Chondrocyte (in vitro differentiated cells): ENCODE results near the gene HRH2. TPM values are rescaled to one million over a fixed set of nuclear protein-coding genes. Genes with fewer than 3 reads are reported as not detected.

Experiments used
- DNase-seq: peaks from one replicate; pipeline ENCODE4 v3.0.0; 2021; ENCODE audit warnings: mixed read lengths, low spot score
- H3K27ac Mint-ChIP-seq: one replicate; pipeline ENCODE4 v1.8.0; 2021; ENCODE audit warnings: mild to moderate bottlenecking, moderate library complexity, mixed read lengths; ENCODE audit not compliant: unreplicated experiment
- H3K27me3 Mint-ChIP-seq: 2 replicates; pipeline ENCODE4 v1.8.0; 2021; ENCODE audit warnings: low read depth, mixed read lengths
- H3K36me3 Mint-ChIP-seq: 2 replicates; pipeline ENCODE4 v1.8.0; 2021; ENCODE audit warnings: low read depth, mixed read lengths
- H3K4me1 Mint-ChIP-seq: 2 replicates; pipeline ENCODE4 v1.8.0; 2021; ENCODE audit warnings: low read depth, mild to moderate bottlenecking, mixed read lengths
- H3K4me3 Mint-ChIP-seq: one replicate; pipeline ENCODE4 v1.8.0; 2021; ENCODE audit warnings: mild to moderate bottlenecking, moderate library complexity, mixed read lengths; ENCODE audit not compliant: unreplicated experiment
- H3K9me3 Mint-ChIP-seq: 2 replicates; pipeline ENCODE4 v1.8.0; 2021; ENCODE audit warnings: low read depth, mixed read lengths
- total RNA-seq: library from RNA; stranded (reverse); gene quantifications from 3 replicates; pipeline ENCODE4 v1.2.1, GENCODE V29; 2021
- TF ChIP-seq, protein P1 (sequence below): fragments of 200-600 bp; sonication (generic); IDR thresholded peaks from 2 replicates; pipeline ENCODE4 v1.5.0; 2021; ENCODE audit warnings: antibody characterized with exemption, mild to moderate bottlenecking, moderate library complexity

The HRH2 gene
- total RNA-seq, 1 donor from 2014 or later = 0.30 TPM

DNA sequence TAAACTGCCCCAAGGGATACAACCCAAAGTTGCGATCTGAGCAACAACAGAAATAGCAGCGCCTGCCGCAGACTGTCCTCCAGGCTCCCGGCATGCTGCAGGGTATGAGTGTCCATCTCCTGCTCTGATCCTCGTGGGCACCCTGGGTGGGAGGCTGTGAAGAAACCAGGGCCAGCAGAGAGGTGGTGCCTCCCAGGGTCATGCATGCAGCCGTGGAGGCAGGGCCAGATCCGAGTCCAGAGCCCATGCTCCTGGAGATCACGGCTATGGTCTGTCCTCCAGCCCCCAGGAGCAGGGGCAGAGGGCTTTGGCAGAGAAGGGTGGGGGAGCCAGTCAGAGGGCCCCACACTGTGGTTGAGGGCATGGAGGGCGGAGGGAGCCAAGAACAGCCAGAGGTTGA lies 29.0 kb downstream of the HRH2 start:
- peak; percentile 72 for DNase-seq
- TF ChIP-seq, protein P1, sequence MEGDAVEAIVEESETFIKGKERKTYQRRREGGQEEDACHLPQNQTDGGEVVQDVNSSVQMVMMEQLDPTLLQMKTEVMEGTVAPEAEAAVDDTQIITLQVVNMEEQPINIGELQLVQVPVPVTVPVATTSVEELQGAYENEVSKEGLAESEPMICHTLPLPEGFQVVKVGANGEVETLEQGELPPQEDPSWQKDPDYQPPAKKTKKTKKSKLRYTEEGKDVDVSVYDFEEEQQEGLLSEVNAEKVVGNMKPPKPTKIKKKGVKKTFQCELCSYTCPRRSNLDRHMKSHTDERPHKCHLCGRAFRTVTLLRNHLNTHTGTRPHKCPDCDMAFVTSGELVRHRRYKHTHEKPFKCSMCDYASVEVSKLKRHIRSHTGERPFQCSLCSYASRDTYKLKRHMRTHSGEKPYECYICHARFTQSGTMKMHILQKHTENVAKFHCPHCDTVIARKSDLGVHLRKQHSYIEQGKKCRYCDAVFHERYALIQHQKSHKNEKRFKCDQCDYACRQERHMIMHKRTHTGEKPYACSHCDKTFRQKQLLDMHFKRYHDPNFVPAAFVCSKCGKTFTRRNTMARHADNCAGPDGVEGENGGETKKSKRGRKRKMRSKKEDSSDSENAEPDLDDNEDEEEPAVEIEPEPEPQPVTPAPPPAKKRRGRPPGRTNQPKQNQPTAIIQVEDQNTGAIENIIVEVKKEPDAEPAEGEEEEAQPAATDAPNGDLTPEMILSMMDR = no peak
- Mint-ChIP-seq H3K27me3 (peaks cover 12% of the 10 kb centered on the region), H3K9me3 (peaks cover 4% of the 10 kb centered on the region), H3K4me1 (no peaks in the 10 kb centered on the region), H3K27ac (no peak overlapping the region), H3K36me3 (no peaks in the 10 kb centered on the region), H3K4me3 (no peak overlapping the region)

DNA sequence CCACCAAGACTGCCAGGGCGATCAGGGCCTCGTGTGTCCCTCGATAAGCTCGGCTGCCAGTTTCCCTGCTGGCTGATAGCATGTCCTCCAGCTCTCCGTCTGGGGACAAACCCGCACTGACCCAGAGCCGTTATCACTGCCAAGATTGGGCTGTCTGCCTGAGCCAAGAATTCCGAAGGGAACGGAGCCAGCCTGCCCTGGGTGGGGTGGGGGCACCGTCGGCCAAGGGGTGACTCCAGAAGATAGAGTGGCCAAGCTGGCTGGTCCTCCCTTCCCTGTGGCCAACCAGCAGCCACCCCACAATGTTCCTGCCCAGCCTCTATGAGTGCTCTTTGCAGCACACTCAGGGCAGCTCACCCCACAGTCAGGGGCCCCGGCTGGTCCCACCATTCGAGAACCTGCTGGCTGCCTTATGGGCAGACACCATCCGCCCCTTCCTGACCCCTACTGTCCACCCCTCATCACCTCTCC lies 29.4 kb downstream of the HRH2 start:
- H3K27me3 Mint-ChIP-seq = peaks cover 12% of the 10 kb centered on the region
- H3K9me3 Mint-ChIP-seq = peaks cover 4% of the 10 kb centered on the region
- no peaks in the 10 kb centered on the region for H3K4me1 Mint-ChIP-seq
- no peak overlapping the region for H3K4me3 Mint-ChIP-seq
- H3K36me3 Mint-ChIP-seq = no peaks in the 10 kb centered on the region
- H3K27ac Mint-ChIP-seq = no peak overlapping the region
- TF ChIP-seq, protein P1 = no peak
- peak; percentile 72 for DNase-seq

DNA sequence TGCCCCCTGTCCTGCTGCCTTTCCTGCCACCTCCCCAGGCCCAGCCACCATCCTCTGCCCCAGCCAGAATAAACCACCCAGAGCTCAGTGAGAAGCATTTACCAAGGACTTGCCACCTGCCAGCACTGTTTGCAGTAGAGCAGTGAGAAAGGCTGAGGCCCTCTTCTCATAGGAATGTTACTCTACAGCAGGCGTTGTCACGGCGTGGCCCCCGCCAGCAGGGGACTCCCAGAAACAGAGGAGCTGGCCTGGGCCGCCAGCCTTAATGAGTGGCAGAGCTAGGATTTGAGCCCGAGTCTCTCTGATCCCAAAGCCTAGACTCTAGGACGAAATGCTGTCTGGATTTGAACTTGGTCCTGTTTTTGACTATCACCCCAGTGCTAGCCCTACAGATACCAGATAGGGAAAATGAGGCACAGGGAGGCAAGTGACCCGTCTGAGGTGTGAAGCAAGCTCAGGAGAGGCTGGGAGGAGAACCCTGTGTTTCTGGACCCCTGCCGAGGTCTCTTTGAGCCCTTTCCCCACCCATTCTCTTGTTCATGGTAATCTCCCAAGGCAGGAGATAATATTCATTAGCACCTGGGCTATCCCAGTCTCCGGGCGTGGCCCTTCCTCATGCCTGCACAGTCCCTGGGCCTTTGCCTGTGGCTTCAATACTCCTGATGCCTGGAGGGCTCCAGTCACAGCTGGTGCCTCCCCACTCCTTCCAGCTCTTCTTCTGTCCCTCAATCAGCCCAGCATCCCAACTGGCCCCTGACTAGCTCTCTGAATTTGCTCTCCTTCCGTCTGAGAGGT lies 30.7 kb downstream of the HRH2 start:
- Mint-ChIP-seq H3K4me3 (no peak overlapping the region), H3K36me3 (no peaks in the 10 kb centered on the region), H3K9me3 (peaks cover 4% of the 10 kb centered on the region), H3K4me1 (no peaks in the 10 kb centered on the region), H3K27ac (no peak overlapping the region), H3K27me3 (peaks cover 12% of the 10 kb centered on the region)
- DNase-seq = peak; percentile 73
- TF ChIP-seq, protein P1 = no peak

DNA sequence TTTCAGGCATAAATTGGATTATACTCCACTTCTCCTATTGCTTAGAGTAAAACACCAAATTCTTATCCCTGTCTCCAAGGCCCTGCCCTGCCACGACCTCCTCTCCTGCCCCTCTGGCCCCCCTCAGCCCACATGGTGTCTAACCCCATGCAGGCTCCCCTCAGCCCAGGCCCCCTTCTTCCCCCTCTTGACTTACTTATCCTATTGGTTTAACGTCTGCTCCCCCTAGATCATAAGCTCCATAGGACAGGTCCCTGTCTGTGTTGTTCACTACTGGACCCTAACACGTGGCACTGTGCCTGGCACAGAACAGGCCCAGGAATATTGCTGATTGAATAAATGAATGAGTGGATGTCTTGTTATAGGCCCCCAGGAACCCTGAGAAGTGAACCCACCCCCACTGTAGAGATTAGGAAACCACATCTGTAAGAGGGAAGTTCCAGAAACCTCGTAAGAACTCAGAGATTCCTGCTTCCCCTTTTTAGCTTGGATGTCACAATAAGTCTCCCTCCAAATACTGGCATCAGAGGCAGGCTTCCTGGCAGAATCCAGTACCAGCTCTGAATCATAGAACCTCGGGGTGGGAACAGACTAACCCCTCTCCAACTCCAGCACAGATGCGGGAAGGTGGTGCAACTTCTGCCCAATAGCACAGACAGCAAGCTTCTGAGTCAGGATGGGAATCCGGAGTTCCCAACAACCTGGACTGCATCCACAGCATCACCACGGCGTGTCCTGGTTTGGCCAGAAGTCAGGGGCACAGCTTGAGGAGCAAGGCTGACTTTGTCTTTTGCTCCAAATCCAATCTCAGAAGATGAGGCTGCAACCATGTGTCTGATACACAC lies 31.5 kb downstream of the HRH2 start:
- H3K27me3 Mint-ChIP-seq = peaks cover 12% of the 10 kb centered on the region
- H3K4me1 Mint-ChIP-seq = no peaks in the 10 kb centered on the region
- DNase-seq = peak; percentile 75
- TF ChIP-seq, protein P1 = no peak
- no peak overlapping the region for H3K4me3 Mint-ChIP-seq
- H3K9me3 Mint-ChIP-seq = peaks cover 4% of the 10 kb centered on the region
- H3K36me3 Mint-ChIP-seq = no peaks in the 10 kb centered on the region
- no peak overlapping the region for H3K27ac Mint-ChIP-seq

DNA sequence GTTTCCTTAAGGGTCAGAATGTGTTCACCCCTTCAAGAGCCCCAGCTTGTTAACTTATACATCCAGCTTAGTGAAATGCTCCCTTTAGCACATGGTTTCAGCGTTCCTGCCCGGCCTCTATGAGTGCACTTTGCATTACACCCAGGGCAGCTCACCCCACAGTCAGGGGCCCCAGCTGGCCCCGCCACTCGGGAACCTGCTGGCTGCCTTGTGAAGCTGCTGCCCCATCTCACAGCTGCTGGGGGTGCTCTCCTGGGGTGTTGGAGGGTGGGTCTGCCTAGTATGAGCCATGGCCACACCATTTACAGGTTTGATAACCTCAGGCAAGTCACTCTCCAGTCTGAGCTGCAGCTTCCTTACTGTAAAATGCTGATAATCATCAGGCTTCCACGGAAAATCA lies 32.2 kb downstream of the HRH2 start:
- Mint-ChIP-seq H3K4me3 (no peak overlapping the region), H3K9me3 (peaks cover 4% of the 10 kb centered on the region), H3K27me3 (peaks cover 12% of the 10 kb centered on the region), H3K27ac (no peak overlapping the region), H3K4me1 (no peaks in the 10 kb centered on the region), H3K36me3 (no peaks in the 10 kb centered on the region)
- TF ChIP-seq, protein P1 = no peak
- DNase-seq = peak; percentile 56
